Measurements from ENCODE around the gene SSTR4. TPM values are rescaled to one million over a fixed set of nuclear protein-coding genes. Genes with fewer than 3 reads are reported as not detected.

SSTR4 gene
- total and polyA plus RNA-seq, 2 of the 13 experiments (the other 11 are each of a cell fraction or from before 2014, with no cell fraction given): not detected

DNA sequence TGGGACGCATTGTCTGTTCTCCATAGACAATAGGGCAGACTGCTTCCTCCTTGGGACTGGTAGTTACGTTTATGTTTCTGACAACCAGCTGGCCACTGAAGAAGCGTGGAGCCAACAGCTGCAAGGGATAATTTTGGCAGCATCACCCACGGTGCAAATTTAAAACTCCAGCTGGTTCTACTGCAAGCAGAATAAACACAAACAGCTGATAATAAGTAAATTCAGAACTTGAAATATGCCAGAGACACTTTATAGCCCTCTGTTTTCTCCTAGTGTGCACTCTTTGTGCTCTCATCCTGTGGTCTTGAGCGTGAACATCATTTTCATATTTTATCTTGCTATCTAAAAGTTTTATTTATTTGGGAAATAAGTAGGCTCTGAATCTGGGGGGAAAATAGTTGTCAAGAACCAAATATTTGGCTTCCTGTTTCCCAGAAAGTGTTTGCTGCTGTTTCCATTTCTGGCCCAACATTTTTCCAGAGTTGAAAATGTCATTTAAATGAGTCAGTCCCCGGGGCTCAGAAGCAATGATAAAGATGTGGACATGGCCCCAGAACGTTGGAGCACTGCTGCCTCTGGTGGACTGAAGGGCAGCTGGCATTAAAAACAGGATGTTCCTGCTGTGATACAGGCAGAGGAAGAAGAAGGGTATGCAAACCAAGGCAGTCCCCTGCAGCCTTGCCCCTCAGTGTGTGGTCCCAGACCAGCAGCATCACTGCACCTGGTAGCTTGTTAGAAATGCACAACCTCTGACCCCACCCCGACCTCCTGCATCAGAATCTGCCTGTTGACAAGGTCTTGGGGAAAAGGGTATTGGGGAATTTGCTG, 26.8 kb downstream of the SSTR4 start (continued):
- TF ChIP-seq HMGXB3 (CRISPR knock-in tag; IDR thresholded peaks at IDR 0.05; ENCODE audit: borderline replicate concordance): no peak

DNA sequence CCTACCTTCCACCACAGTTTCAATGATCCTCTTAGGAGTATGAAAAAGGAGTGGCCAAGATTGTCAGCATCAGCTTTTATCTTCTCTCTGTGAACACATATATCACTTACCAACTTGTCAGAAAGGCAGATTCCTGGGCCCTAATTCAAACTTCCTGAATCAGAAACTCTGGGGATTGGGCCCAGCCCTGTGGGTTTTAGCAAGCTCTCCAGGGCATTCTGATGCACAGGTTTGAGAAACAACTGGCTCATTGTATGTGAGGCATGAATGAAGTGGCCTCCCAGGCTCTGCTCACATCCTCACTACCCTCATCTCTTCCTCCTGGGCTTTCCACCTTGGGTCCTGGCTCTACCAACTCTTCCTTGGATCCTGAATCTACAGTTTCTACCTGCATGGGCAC, 27.5 kb downstream of the SSTR4 start:
- no peaks in the 10 kb centered on the region for H3K79me2 ChIP-seq (ENCODE audit: insufficient read depth, low read length)
- H3K9me3 ChIP-seq (ENCODE audit: low read length): no peaks in the 10 kb centered on the region
- no peaks in the 10 kb centered on the region for H3K36me3 ChIP-seq (replicated peaks in 1 of 2; ENCODE audit: control insufficient read depth in 1 of 2, insufficient read depth in 2 of 2, low read length in 2 of 2)
- no peaks in the 10 kb centered on the region for H4K20me1 ChIP-seq (ENCODE audit: insufficient read depth, low read length)
- peaks cover 9% of the 10 kb centered on the region for H3K4me1 ChIP-seq (ENCODE audit: insufficient read depth, low read length)
- ChIA-PET POLR2A (no interaction called here), CTCF (ENCODE audit: low intra/inter-chr PET ratio, low total read pairs) (no interaction called here)
- intact Hi-C loops (cut with micrococcal nuclease; ENCODE audit: unreplicated experiment): no loop called here
- no peak overlapping the region for H3K4me2 ChIP-seq (ENCODE audit: low read depth, low read length)
- ATAC-seq (no peak), FAIRE-seq (no peak), DNase-seq (ENCODE audit: low spot score) (no peak)
- H3K9ac ChIP-seq (ENCODE audit: insufficient read depth, low read depth, low read length): no peak overlapping the region
- no peak overlapping the region for H2AFZ ChIP-seq (ENCODE audit: low read length)
- H3K27me3 ChIP-seq (ENCODE audit: control insufficient read depth in 1 of 2, insufficient read depth in 2 of 2, low read length in 2 of 2): no peaks in the 10 kb centered on the region
- no peak overlapping the region for H3K27ac ChIP-seq (ENCODE audit: extremely low read length, insufficient read depth, low read length)
- TF ChIP-seq U2AF1 (optimal IDR thresholded peaks at IDR 0.05; ENCODE audit: low read depth, low read length): no peak
- TF ChIP-seq ZNF720 (CRISPR knock-in tag; IDR thresholded peaks at IDR 0.05): no peak
- TF ChIP-seq, protein P1, sequence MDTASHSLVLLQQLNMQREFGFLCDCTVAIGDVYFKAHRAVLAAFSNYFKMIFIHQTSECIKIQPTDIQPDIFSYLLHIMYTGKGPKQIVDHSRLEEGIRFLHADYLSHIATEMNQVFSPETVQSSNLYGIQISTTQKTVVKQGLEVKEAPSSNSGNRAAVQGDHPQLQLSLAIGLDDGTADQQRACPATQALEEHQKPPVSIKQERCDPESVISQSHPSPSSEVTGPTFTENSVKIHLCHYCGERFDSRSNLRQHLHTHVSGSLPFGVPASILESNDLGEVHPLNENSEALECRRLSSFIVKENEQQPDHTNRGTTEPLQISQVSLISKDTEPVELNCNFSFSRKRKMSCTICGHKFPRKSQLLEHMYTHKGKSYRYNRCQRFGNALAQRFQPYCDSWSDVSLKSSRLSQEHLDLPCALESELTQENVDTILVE (CRISPR knock-in tag; IDR thresholded peaks at IDR 0.05): no peak
- TF ChIP-seq FOXA1 (IDR thresholded peaks at IDR 0.05): no peak
- TF ChIP-seq FOXA1 (CRISPR knock-in tag; IDR thresholded peaks at IDR 0.05): no peak
- TF ChIP-seq ZNF552 (CRISPR knock-in tag; IDR thresholded peaks at IDR 0.05; ENCODE audit: borderline replicate concordance): no peak
- no peak for TF ChIP-seq ZNF83 (CRISPR knock-in tag; IDR thresholded peaks at IDR 0.05; ENCODE audit: borderline replicate concordance)
- no peak for TF ChIP-seq ESRRA (CRISPR knock-in tag; IDR thresholded peaks at IDR 0.05; ENCODE audit: low read depth)
- in situ Hi-C loops (cut with HindIII; ENCODE audit: extremely low pct_ligation_motif_present, low pct_unique_long_range_greater_than_20kb): no loop called here
- no TSS peak for BruUV-seq (replicated peaks)
- H3K4me3 ChIP-seq (replicated peaks in 1 of 3; ENCODE audit: insufficient read depth in 1 of 3, low read depth in 2 of 3, low read length in 3 of 3): no peak overlapping the region

Data from HepG2 (cell line).